Measurements from ENCODE around the gene ALPI.

Gene ALPI

GRCh38 chr2:232493701-232494474 lies 37.9 kb downstream of the ALPI start:
- no peak for TF ChIP-seq CTCF (IDR thresholded peaks at IDR 0.05; ENCODE audit: extremely low read depth, missing control alignments)
- DNase-seq (ENCODE audit: low spot score) = no peak

- no peak for DNase-seq (ENCODE audit: low spot score)
- TF ChIP-seq CTCF (IDR thresholded peaks at IDR 0.05; ENCODE audit: extremely low read depth, missing control alignments) = no peak
Observed at GRCh38 chr2:232494542-232494941, 38.6 kb downstream of the ALPI start.

DNA sequence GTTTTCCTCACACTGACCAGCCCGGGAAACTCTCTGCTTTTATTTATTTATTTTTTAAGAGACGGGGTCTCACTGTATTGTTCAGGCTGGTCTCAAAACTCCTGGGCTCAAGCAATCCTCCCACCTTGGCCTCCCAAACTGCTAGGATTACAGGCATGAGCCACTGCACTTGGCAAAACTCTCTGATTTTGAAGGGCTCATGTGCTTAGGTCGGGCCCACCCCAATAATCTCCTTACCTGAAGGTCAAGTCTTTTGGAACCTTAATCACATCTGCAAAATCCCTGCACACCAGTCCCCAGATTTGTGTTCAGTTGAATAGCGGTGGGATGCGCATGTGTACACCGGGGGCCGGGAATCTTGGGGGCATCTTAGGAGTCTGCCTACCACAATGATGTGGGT lies 39.3 kb downstream of the ALPI start:
- no peak for DNase-seq (ENCODE audit: low spot score)
- TF ChIP-seq CTCF (IDR thresholded peaks at IDR 0.05; ENCODE audit: extremely low read depth, missing control alignments) = no peak

DNA sequence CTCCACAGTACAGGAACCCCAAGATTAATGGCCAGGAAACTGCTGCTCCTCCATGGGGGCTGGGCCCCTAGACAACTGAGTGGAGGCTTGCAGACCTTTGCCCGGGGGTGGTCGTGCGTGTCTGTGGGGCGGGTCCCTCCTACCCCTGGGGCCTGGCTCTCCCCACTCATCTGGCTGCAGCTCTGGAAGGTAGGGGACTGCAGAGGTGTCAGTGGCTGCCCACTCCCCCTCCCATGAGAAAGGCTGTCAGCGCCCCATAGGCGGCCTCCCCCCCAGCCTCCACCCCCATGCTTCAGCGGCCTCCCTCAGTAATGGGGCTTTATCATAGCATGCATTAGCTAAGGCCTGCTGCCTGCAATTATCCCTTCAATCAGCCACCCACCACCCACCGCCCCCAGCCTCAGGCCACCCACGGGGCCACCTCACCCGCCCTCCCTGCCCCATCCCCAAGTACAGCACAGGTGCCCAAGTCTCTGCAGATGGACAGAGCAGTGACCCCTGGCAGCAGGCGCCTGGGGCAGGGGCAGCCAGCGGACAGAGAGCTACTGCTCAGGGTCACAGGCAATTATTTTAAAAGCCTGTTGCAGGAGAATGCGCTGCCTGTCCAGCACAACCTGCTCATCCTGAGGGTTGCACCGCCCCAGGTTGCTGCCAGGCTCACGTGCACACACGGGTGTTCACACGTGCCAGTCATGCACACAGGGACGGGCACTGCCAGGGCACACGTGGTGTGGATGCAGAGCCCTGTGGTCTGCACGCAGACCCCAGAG lies 40.7 kb downstream of the ALPI start:
- TF ChIP-seq CTCF (IDR thresholded peaks at IDR 0.05; ENCODE audit: extremely low read depth, missing control alignments) = no peak

GRCh38 chr2:232497348-232497747 lies 41.4 kb downstream of the ALPI start:
- no peak for TF ChIP-seq CTCF (IDR thresholded peaks at IDR 0.05; ENCODE audit: extremely low read depth, missing control alignments)

More for the DNA sequence above, 40.7 kb downstream of the ALPI start:
- no peak for DNase-seq (ENCODE audit: low spot score)

GRCh38 chr2:232498452-232498851 lies 42.5 kb downstream of the ALPI start:
- TF ChIP-seq CTCF (IDR thresholded peaks at IDR 0.05; ENCODE audit: extremely low read depth, missing control alignments) = no peak
- DNase-seq (ENCODE audit: low spot score) = no peak

More at GRCh38 chr2:232497348-232497747, 41.4 kb downstream of the ALPI start:
- no peak for DNase-seq (ENCODE audit: low spot score)

DNA sequence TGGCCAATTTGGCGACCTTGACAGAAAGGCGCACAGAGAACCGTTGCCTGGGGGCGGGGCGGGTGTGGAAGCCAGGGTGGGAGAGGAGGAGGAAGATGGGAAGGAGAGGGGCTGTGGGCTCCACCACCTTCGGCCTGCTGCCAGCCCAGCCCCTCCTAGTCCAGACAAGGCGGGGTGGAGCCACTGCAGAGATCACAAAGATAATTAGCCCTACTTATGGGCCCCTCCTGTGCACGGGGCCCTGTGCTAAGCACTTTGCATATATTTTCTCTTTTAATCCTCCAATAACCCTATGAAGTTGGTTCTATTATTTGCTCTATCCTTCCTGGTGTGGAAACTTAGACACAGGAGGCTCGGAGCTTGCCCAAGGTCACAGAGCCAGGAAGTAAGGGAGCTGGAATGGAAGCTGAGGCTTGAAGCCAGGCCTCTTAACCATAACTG lies 45.4 kb downstream of the ALPI start:
- TF ChIP-seq CTCF (IDR thresholded peaks at IDR 0.05; ENCODE audit: extremely low read depth, missing control alignments) = no peak
- DNase-seq (ENCODE audit: low spot score) = no peak
